GM19099 (cell line): ENCODE measurements around the gene B9D2.

Experiments used
- POLR2A ChIP-seq: IDR thresholded peaks from 3 replicates; pipeline ENCODE4 v1.6.1; 2011; ENCODE audit warnings: low read depth; ENCODE audit not compliant: insufficient read length; ENCODE audit errors: extremely low read depth

The B9D2 gene

GRCh38 chr19:41352279-41352608 lies 11.7 kb downstream of the B9D2 start:
- TF ChIP-seq POLR2A, result no peak

- TF ChIP-seq POLR2A, result peak; percentile 64
Measured at GRCh38 chr19:41351339-41352245, 12.4 kb downstream of the B9D2 start.

GRCh38 chr19:41350735-41351338 lies 13.1 kb downstream of the B9D2 start:
- no peak for TF ChIP-seq POLR2A

- no peak for TF ChIP-seq POLR2A
Measured at GRCh38 chr19:41344162-41344561, 19.8 kb downstream of the B9D2 start.

GRCh38 chr19:41341669-41342490 lies 22.1 kb downstream of the B9D2 start:
- no peak for TF ChIP-seq POLR2A

- no peak for TF ChIP-seq POLR2A
Measured at GRCh38 chr19:41339936-41340335, 24.0 kb downstream of the B9D2 start.

- no peak for TF ChIP-seq POLR2A
Measured at GRCh38 chr19:41335467-41335866, 28.5 kb downstream of the B9D2 start.

GRCh38 chr19:41334793-41335192 lies 29.2 kb downstream of the B9D2 start:
- no peak for TF ChIP-seq POLR2A

GRCh38 chr19:41332468-41332867 lies 31.5 kb downstream of the B9D2 start:
- no peak for TF ChIP-seq POLR2A

- no peak for TF ChIP-seq POLR2A
Measured at GRCh38 chr19:41332000-41332399, 31.9 kb downstream of the B9D2 start.

- TF ChIP-seq POLR2A, result no peak
Measured at GRCh38 chr19:41330946-41331678, 32.8 kb downstream of the B9D2 start.

GRCh38 chr19:41330481-41330880 lies 33.5 kb downstream of the B9D2 start:
- no peak for TF ChIP-seq POLR2A

GRCh38 chr19:41328842-41329225 lies 35.1 kb downstream of the B9D2 start:
- TF ChIP-seq POLR2A, result peak; percentile 24

GRCh38 chr19:41328157-41328841 lies 35.6 kb downstream of the B9D2 start:
- no peak for TF ChIP-seq POLR2A
